Glutamatergic neuron (in vitro differentiated cells): ENCODE results near the gene SH3PXD2A. TPM values are rescaled to one million over a fixed set of nuclear protein-coding genes. Genes with fewer than 3 reads are reported as not detected.

Experiments
- DNase-seq: peaks from one replicate; pipeline ENCODE4 v3.0.0; 2022
- H3K27ac Mint-ChIP-seq: one replicate; pipeline ENCODE4 v1.8.0; 2020; ENCODE audit warnings: mild to moderate bottlenecking, mixed read lengths, inconsistent platforms; ENCODE audit not compliant: unreplicated experiment
- H3K27me3 Mint-ChIP-seq: one replicate; pipeline ENCODE4 v1.8.0; 2020; ENCODE audit warnings: mild to moderate bottlenecking, moderate library complexity, mixed read lengths, inconsistent platforms; ENCODE audit not compliant: unreplicated experiment
- H3K36me3 Mint-ChIP-seq: one replicate; pipeline ENCODE4 v1.8.0; 2020; ENCODE audit warnings: mild to moderate bottlenecking, mixed read lengths, inconsistent platforms; ENCODE audit not compliant: unreplicated experiment
- H3K4me1 Mint-ChIP-seq: one replicate; pipeline ENCODE4 v1.8.0; 2020; ENCODE audit warnings: mild to moderate bottlenecking, low read depth, mixed read lengths, inconsistent platforms; ENCODE audit not compliant: unreplicated experiment
- H3K4me3 Mint-ChIP-seq: one replicate; pipeline ENCODE4 v1.8.0; 2020; ENCODE audit warnings: mild to moderate bottlenecking, mixed read lengths, inconsistent platforms; ENCODE audit not compliant: unreplicated experiment
- H3K9me3 Mint-ChIP-seq: one replicate; pipeline ENCODE4 v1.8.0; 2020; ENCODE audit warnings: mild to moderate bottlenecking, moderate library complexity, mixed read lengths, inconsistent platforms; ENCODE audit not compliant: unreplicated experiment
- CTCF ChIP-seq: fragments of 200-600 bp; sonication (generic); IDR thresholded peaks from one replicate; pipeline ENCODE4 v1.5.0; 2021; ENCODE audit not compliant: partially characterized antibody, unreplicated experiment
- total RNA-seq: library from RNA; stranded (reverse); fragmentation: NEBNext Ultra II Directional; extraction: Animal tissue kit (Norgen Biotek cat#: 25700); gene quantifications from one replicate; pipeline ENCODE4 v1.2.1, GENCODE V29; 2021; ENCODE audit not compliant: unreplicated experiment

SH3PXD2A gene
- total RNA-seq, 1 donor from 2014 or later = 16.7 TPM

DNA sequence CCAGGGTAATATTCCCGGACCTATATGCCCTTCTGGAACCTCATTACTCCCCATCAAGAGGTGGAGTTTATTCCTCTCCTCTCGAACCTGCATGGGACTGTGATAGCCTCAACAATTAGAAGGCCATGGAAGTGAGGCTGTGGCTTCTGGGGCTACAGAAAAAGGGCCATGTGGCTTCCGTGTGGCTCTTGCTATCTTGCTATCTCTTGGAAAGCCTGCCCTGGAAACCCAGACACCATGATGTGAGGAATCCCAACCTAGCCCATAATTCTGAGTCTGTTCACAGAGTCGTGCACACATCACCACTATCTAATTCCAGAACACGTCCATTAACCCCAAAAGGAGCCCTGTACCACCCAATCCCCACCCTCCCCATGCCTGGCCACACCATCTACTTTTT lies 20.8 kb upstream of the SH3PXD2A start:
- Mint-ChIP-seq H3K36me3 (peaks cover 5% of the 10 kb centered on the region), H3K27me3 (peaks cover 8% of the 10 kb centered on the region), H3K4me3 (no peak overlapping the region), H3K27ac (no peak overlapping the region), H3K9me3 (no peaks in the 10 kb centered on the region), H3K4me1 (peaks cover 24% of the 10 kb centered on the region)
- TF ChIP-seq CTCF = no peak
- DNase-seq = no peak

DNA sequence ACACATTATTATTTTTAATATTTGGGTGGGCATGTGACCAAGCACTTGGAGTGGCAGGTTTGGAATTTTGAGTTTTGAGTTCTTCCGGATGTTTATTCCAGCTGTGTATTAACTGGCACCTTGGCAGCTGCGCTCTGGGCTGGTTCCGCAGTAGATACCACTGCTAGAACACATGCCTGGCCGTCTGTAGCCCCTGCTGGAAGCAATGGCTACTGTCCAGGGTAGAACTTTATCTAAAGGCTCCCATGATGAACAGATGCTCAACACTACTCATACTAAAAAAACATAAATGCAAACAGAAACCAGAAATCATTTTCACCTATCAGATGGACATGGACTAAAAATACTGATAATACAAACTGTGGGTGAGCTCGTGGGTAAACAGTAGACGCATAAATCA lies 19.4 kb upstream of the SH3PXD2A start:
- H3K9me3 Mint-ChIP-seq = no peaks in the 10 kb centered on the region
- no peak overlapping the region for H3K27ac Mint-ChIP-seq
- H3K27me3 Mint-ChIP-seq = peaks cover 8% of the 10 kb centered on the region
- peaks cover 5% of the 10 kb centered on the region for H3K36me3 Mint-ChIP-seq
- no peak for TF ChIP-seq CTCF
- DNase-seq = no peak
- H3K4me3 Mint-ChIP-seq = no peak overlapping the region
- H3K4me1 Mint-ChIP-seq = peaks cover 27% of the 10 kb centered on the region

- peaks cover 8% of the 10 kb centered on the region for H3K27me3 Mint-ChIP-seq
- H3K36me3 Mint-ChIP-seq = no peaks in the 10 kb centered on the region
- TF ChIP-seq CTCF = no peak
- DNase-seq = no peak
- peak overlapping the region; percentile 23 for H3K4me3 Mint-ChIP-seq
- no peak overlapping the region for H3K27ac Mint-ChIP-seq
- H3K4me1 Mint-ChIP-seq = peaks cover 27% of the 10 kb centered on the region
- no peaks in the 10 kb centered on the region for H3K9me3 Mint-ChIP-seq
Observed at GRCh38 chr10:103872137-103872931, 17.0 kb upstream of the SH3PXD2A start.

DNA sequence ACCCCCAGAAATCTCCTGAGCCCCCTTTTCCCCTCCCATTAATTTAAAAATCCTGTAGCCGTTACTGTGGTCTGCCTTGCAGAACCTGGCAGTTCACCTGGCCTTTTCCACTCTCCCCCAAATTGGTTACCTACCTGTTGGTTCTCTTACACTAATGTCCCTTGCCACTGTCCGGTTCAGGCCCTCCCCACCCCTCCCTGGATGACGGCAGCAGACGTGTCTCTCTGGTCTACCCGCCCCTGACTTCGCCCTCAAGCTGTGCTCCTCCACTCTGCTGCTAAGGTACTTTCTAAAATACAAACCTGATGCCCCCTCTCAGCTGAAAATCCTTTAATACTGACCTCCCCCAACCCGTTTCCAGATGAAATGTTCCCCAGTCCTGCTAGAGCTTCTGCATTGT lies 15.6 kb upstream of the SH3PXD2A start:
- Mint-ChIP-seq H3K4me3 (no peak overlapping the region), H3K27ac (no peak overlapping the region), H3K4me1 (peaks cover 27% of the 10 kb centered on the region), H3K9me3 (no peaks in the 10 kb centered on the region), H3K36me3 (no peaks in the 10 kb centered on the region), H3K27me3 (peaks cover 8% of the 10 kb centered on the region)
- no peak for TF ChIP-seq CTCF
- DNase-seq = no peak

GRCh38 chr10:103870516-103870915 lies 15.1 kb upstream of the SH3PXD2A start:
- DNase-seq = no peak

More at GRCh38 chr10:103870516-103870915, 15.1 kb upstream of the SH3PXD2A start:
- Mint-ChIP-seq H3K4me1 (peaks cover 27% of the 10 kb centered on the region), H3K4me3 (no peak overlapping the region), H3K27ac (no peak overlapping the region), H3K36me3 (peaks cover 1% of the 10 kb centered on the region), H3K9me3 (no peaks in the 10 kb centered on the region), H3K27me3 (peaks cover 8% of the 10 kb centered on the region)
- no peak for TF ChIP-seq CTCF
